Measurements from ENCODE around the gene MIDN.

MIDN gene

DNA sequence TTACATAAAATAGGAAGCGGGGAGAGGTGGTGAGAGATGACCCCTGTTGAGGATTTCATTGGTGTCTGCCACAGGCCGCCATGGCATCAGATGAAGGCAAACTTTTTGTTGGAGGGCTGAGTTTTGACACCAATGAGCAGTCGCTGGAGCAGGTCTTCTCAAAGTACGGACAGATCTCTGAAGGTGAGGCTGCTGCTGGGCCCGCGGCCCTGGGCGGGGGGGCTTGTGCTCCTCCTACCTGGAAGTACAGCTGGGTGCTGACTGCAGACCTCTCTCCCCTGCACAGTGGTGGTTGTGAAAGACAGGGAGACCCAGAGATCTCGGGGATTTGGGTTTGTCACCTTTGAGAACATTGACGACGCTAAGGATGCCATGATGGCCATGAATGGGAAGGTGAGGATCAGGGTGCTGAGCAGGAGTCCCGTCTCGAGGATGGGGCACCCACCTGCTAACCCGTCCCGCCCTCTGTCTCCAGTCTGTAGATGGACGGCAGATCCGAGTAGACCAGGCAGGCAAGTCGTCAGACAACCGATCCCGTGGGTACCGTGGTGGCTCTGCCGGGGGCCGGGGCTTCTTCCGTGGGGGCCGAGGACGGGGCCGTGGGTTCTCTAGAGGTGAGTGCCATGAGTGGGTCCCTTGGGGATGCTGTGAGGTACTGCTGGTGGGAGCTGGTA, 22.6 kb downstream of the MIDN start:
- DNase-seq = no peak

DNA sequence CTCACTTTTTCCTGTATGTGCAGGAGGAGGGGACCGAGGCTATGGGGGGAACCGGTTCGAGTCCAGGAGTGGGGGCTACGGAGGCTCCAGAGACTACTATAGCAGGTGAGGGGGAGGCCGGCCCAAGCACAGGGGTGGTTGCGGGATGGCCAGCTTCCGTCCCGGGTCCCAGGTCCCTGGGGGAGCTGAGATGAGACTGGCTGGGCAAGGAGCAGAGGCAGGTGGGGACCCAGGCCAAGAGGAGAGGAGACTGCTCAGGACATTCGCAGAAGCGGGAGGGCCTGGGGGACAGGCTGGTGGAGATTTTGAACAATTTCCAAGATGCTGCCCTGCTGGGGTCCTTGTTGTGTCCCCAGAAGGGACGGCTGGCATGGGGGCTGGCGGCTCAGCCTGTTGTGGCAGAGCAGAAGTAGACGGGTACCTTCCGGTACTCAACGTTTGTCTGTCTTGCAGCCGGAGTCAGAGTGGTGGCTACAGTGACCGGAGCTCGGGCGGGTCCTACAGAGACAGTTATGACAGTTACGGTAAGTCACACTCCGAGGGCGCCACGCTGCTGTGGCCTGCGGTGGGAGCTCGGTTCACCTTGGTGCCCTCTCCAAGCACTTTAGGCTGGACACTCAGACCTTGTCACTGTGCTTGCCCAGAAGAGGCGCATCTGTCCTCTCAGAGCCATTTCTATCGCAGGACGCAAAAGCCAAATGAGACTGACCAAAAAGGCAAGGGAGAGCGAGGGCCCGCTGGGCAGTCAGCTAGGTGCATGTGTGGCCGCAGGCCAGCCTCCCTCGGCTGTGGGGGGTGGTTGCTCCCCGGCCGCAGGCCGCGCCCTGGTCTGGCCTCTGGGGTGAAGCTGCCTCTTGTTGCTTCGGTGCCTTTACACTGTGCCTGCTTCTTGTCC, 23.4 kb downstream of the MIDN start:
- no peak for DNase-seq

- no peak for DNase-seq
Measured at GRCh38 chr19:1272423-1273262, 24.3 kb downstream of the MIDN start.

DNA sequence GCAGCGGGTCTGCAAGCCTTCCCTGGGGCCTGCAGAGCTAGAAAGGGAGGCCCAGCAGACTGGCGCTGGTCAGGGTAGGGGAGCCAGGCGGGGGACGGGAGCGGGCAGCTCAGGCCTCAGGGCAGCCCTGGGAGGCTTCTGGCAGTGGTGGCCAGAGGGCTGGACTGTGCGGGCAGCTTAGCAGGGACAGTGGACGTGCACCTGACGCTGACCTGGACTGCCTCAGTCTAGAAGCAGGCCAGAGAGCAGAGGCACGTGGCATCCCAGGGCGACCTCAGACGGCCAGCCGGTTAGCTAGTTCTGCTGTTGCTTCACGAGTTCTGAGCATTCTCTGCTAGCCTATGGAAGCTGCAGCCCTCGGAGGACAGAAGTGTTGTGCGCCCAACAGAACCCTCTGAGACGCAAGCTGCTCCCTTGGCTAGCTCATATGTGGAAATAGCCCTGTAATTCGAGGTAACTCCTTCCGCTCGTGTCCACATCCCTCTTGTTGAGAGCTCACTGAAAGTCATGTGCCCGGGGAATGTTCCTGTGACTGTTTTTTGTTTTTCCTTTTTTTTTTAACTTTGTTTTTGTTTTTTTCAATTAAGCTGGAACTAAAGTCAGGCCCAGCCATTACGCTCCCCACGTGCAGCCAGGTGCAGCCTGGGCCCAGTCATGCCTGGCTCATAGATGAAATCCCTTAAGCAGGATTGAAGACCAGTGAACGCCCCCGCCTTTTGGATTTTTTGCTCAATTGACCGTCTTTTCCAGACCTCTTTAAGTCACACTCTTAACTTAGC, 25.1 kb downstream of the MIDN start:
- no peak for DNase-seq

DNA sequence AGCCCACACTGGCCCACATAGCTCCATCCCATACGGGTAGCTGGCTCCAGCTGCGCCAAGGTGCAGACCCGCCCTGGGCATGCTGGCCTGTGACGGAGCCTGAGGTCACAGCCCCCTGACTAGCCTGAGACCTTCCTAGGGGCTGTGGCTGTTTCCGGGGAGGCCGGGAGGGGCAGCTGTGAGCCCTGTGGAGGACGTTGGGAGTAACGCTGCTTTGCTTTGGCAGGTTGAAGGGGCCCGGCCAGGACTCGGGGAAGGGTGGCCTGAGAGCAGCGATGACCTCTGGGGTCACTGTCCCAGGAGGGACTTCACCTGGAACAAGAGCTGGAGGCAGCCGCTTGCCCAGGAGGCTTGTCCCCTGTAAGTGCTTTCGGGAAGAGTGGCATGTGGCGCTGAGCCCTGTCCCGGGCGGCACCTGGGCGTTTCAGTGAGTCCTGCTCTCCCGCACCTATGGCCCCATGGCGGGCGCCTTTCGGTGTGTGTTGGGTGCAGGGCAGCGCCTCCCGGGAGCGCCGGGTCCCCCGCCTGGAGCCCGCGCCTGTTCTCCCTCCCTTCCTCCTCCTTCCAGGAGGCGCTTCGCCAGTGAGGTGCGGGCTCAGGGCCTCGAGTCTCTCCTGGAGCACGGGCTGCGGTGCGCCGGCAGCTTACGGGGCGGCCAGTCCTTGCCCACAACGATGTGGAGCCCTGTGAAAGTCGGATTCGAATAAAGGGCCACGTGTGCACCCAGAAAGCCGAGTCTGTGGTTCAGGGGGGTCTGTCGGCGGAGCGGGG, 25.9 kb downstream of the MIDN start:
- no peak for DNase-seq

GRCh38 chr19:1274852-1275259, 26.5 kb downstream of the MIDN start:
- DNase-seq = peak in 1 of 2 experiments; percentile 49

DNA sequence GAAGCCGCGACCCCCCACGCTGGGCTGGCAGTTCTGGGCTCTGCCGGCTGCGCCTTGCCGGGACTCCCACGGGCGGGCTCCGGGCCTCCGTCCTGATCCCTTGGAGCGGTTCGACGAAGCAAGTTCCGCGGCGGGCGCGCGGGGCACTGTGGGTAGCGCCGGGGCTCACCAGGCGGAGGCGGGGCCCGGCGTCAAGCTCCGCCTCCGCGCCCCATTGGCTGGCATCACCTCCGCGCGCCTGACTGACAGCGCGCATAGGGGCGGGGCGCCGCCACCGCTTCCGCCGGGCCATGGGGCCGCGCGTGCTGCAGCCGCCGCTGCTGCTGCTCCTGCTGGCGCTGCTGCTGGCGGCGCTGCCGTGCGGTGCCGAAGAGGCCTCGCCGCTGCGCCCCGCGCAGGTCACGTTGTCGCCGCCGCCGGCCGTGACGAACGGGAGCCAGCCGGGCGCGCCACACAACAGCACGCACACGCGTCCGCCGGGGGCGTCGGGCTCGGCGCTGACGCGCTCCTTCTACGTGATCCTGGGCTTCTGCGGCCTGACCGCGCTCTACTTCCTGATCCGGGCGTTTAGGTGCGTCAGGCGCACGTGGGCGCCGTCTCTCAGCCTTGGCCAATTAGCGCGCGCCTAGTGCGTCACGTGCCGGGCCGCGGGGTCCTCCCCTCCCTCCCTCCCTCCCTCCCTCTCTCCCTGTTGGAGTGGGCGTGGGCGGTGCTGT, 27.0 kb downstream of the MIDN start, which contains the start of gene FAM174C:
TSS of gene FAM174C (plus strand) at position 271 of the 716 bp plus-strand sequence. CDS start at position 291, 20 bp downstream.
- DNase-seq = peak; percentile 84 to 95

DNA sequence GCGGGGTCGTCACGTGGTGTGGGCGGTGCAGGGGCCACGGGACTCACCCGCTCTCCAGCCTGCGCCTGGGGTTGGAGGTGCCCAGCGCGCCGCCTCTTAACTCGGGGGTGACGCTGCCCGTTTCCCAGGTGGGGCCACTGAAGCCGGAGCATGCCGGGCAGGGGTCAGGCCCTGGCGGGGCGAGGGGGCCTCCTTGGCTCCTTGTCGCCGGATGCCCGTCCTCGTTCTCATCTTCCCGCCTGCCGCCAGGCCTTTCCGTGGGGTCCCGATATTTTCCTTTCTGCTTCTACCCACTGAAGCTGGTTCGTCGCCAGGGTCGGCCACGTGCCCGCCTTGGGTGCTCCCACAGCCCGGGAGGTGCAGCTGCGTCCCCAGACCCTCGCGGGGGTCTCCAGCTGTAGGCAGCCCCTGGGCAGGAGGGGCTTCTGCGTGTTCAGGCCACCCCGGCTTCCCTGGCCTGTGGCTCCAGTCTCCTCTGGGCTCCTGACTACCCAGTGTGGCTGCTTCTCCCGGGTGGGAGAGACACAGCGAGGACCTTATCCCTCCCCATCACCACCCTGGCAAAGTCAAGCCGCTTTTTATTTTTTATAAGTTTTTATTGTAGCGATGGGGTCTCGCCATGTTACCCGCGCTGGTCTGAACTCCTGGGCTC, 27.7 kb downstream of the MIDN start:
- DNase-seq = no peak

- no peak for DNase-seq
Measured at GRCh38 chr19:1276628-1277022, 28.2 kb downstream of the MIDN start.

DNA sequence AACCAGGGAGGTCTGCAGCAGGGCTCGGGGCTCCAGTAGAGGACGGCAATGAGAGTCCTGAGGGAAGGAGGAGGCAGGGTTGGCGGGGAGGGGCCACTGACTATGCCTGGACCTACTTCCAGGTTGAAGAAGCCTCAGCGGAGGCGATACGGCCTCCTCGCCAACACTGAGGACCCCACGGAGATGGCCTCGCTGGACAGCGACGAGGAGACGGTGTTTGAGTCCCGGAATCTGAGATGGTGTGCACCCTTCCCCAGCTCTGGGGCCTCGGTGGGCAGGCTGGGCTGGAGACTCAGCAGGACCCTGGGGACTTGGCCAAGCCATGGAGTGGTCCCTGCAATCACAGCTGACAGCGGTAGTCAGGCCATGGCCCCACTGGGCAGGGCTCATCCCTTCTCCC, 28.7 kb downstream of the MIDN start:
- no peak for DNase-seq

GRCh38 chr19:1278074-1278473, 29.7 kb downstream of the MIDN start:
- no peak for DNase-seq

DNA sequence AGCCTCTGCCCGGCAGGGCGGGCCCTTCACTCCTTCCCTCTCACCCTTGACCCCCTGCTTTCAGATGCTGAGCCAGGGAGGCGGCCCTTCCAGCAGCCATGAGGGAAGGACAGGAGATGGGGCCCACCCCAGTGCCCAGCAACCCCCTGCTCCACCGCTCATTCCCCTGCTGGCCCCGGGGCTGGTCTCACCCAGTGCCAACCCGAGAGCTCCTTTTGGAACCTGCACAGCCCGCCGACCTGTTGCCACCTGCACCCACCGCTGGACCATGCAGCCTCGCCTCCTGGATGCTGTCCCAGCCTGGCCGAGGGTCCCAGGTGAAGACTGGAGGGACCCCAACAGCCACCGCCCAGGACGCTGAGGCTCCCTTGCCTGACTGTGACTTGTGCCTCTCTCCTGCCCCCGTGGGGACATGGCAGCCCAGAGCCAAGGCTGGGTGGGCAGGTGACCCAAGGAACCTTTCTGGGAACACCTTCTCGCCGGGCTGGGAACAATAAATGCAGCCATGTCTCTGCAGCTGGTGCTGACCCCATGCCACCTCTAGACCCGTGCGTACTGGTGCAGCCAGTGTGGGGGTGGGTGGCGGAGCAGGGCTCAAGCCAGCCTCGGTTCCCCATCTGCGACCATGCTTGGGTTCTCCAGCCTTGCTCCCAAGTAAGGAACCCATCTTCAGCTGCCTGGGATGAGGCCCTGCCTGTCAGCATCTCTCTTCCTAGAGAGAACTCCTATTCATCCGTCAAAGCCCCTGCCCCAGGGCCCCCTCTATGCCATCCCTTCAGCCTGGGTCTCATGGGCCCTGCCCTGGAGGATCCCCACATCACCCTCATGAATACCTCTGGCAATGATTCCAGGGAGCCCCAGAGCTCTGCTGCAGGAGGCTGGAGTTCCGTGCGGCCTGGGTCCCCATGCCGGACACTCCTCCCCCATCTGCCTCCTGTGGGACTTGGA, 30.6 kb downstream of the MIDN start:
- DNase-seq = no peak

DNA sequence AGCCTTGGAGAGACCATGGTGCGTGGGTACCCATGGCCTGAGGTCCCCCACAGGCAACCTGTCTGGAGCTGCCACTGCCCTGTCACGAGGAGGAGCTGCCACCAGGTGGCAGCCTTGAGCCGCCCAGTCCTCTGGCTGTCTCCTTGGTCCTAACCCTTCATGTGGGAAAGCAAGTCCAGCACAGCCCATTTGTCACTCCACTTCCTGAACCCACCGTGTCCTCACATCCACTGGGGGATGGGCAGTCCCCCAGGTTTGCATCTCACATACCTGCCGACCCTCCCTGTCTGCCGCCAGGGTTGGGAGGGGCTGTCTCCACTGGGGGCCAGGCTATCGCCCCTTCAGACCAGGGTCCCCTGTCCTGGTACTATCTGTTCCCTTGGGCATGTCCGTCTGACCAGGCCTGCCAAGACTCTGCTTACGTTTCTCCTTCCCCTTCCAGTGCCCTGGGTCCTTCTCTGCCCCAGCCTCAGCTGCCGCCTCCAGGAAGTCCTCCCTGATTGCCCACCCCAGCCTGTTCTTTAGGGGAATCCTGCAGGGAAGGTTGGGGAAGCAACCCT, 31.5 kb downstream of the MIDN start:
- DNase-seq = peak; percentile 37 to 74

DNA sequence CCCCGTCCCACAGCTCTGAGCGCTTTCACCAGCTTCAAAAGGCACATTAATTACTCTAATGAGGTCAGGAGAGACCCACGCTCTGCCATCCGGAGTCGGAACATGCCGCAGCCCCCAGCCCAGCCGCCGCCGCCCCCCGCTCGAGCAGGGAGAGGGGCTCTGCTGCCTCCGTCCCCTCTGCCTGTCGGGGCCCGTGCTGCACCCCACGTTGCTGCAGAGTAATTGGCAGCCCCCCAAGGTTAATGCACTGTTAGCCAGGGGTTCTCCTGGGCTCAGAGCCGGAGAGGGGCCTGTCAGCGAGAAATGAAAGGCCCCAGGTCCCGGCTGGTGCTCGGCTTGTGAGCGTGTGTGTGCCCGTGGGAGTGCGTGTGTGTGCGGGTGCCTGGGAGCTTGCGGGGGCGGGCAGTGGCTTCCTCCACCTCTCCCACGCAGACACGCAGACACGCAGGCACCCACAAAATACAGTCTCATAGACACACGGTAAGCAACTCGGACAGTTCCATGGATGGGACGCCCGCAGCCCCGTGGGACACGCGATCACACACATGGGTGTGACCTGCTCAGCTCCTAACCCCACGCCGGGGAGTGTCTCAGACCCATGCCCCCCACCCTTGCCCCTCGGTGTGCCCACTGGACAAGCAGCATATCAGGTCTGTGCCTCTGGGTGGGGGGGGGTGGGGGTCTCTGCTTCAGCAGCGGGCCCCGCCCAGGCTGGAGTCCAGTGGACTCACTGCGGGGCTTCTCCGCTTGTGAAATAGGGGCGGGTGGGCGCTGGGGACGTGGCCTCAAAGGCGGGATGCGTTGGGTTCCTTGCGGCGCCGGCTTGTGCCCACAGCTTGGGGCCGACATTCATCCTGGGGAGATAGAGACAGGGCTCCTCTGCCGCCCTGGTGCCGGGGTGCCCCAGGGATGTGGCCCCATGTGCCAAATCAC, 32.5 kb downstream of the MIDN start:
- DNase-seq = no peak

DNA sequence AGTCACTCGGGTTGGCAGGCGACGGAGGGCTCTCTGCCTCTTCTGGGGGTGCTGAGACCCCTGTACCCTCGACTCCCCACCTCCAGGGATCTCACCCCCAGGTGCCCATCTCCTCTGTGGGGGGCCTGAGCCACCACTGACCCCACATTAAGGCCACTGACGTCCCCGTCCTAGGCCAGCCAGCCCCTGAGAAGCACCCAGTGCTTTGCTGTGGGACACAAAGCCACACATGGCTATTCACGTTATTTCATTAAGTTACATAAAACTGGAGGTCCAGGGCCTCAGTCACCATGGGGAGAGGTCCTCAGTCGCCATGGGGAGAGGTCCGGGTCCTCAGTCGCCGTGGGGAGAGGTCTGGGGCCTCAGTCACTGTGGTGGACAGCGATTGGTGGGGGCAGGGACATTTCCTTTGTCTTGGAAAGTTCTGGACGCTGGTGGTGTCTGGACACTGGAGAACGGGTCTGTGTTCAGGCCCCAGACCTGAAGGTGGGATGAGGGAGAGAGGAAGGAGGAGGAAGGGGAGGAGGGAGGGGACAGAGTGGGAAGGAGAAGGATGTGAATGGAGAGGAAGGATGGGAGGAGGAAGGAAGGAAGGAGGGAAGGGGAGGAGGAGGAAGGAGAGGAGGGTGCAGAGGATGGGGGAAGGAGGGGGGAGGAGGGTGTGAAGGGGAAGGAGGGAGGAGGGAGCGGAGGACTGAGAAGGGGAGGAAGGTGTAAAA, 33.3 kb downstream of the MIDN start:
- no peak for DNase-seq

DNA sequence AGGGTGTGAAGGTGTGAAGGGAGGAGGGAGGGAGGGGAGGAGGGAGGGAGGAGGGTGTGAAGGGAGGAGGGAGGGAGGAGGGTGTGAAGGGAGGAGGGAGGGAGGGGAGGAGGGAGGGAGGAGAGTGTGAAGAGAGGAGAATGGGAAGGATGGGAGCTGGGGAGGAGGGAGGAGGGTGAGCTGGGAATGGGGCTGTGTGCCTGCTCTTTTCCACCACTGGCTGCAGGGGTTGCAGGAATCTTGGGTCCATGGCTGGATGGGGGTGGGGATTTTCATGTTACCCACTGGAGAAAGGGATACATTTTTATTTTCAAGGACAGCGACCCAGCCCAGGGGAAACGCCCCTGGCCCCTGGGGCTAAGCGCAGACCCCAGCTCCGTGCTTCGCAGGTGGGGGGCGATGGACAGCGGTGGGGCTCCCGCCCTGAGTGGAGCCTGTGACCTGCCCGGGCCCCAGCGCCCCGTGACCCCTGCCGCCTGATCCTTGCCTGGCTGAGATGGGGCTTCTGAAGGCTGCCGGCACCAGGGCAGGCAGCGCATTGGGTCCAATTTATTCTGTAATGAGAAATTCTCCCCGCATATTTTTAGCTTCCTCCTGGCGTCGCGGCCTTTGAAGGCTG, 34.3 kb downstream of the MIDN start:
- no peak for DNase-seq
